Stimulated activated CD4-positive, alpha-beta T cell treated with anti-CD3 and anti-CD28 coated beads, Interleukin-15, amount 100 ng/mL, for 48 hours (primary cell): ENCODE data around the gene THBS1.

Experiments
- DNase-seq, 2 donors: peaks; one replicate each; pipeline ENCODE4 v3.0.0-alpha.2; 2020; ENCODE audit warnings: low read depth in 2 of 2

The THBS1 gene

DNA sequence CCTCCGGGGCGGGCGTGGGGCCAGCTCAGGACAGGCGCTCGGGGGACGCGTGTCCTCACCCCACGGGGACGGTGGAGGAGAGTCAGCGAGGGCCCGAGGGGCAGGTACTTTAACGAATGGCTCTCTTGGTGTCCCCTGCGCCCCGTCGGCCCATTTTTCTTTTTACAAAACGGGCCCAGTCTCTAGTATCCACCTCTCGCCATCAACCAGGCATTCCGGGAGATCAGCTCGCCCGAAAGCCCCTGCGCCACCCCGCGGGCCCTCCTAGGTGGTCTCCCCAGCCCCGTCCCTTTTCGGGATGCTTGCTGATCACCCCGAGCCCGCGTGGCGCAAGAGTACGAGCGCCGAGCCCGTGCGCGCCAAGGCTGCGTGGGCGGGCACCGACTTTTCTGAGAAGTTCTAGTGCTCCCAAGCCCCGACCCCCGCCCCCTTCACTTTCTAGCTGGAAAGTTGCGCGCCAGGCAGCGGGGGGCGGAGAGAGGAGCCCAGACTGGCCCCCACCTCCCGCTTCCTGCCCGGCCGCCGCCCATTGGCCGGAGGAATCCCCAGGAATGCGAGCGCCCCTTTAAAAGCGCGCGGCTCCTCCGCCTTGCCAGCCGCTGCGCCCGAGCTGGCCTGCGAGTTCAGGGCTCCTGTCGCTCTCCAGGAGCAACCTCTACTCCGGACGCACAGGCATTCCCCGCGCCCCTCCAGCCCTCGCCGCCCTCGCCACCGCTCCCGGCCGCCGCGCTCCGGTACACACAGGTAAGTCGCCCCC is at the start of gene THBS1:
Gene THBS1 (plus strand): TSS at position 595 of the 757 bp plus-strand sequence. CDS start 779 bp downstream, outside the sequence.
- DNase-seq, result peak in 1 of 2 donors; percentile 26

DNA sequence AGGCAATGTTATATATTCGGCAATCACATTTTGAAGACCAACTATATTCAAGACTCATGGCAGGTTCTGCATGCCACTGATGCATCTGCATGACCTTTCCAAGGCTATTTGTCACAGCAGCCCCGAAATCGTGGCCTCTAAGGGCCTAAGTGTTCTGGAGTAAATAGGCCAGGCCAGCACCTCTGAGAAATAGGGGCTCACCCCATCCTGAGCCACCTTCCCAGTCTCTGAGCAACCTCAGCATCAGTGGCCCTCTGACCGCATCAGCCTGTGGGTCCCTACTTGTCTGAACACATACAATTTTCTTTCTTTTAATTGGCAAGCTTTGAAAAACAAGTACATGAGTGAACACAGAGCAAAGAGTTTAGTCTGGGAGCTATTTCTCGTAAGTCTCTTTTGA is 45.9 kb upstream of the THBS1 start:
- DNase-seq, result no peak

DNA sequence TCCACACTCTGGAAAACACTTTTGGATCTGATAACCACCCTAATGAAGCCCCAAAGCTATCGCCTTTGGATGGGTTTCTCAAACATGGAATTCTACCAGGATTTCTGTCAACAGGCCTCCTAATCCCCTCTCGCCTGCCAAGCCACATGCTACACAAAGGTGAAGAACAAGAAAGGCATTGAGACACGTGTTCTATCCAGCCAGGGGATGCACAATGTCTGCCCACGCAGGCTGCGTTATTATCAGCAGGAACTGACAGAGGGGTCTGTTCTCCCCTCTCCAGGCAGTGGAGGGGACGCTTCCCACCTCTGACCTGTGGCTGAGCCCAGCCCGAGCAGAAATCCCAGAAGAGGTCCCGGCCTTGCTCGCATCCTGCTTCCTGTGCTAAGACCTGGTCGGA is 45.4 kb upstream of the THBS1 start:
- DNase-seq, result no peak

DNA sequence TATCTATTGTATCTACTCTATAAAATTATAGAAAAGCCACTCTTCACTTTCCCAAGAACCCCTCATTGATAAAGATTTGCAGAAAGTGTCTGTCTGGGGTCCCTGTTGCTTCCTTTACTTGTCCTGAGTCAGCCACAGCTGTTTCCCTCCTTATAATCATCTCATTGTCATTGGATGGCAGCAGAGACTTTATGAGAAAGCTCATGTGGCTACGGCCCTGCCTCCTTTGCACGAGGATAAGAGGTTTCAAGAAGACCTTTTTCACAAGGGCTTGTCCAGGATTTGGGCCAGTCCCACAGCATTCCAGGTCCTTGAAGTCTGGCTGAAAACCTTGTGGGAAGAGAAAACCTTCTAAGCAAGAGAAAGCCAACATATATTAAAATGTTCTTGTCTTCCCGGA is 41.9 kb upstream of the THBS1 start:
- DNase-seq, result no peak

DNA sequence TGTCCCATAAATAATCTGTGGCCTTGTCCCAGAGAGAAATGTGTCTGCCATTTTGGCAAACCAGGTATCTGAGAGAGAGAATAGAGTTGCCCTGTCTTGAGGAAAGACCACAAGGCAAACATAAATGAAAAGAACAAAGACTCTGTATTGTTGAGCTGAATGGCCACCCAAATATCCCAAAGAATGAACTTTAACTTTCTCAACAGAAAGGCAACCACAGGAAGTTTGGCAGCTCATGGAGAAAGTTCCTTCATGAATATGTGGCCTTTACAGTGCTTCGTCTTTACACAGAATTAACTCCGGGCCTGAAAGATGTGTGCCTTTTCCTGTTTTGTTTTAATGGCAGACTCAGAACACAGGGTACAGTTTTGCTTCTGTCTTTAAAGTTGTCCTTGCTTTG is 41.4 kb upstream of the THBS1 start:
- no peak for DNase-seq

DNA sequence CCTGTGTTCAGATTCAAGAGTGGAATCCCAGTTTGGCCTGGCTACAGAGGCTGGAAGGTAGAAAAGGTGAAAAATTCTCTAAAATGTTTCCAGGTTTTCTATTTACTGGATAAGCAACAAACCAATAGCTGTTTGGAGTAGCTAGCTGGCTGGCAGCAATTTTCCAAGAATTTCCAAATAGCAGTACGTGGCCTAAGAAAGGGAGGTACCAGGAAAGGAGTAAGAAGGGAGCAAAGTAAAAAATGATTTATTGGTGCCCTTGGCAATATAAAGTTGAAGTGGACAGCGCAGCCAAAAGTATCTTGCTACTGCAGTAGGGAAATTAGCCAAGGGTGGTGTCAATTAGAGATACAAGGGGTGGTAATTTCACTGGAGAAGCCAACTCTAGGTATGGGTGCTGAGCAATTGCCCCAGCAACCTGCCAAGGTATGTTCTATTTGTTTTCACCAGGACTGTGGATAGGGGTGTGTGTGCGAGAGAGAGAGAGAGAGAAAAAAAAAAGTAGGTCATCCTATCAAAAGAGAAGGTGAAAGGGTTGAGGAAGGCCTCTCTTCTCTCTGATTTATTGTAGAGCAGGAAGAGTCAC is 40.8 kb upstream of the THBS1 start:
- no peak for DNase-seq

- no peak for DNase-seq
Observed at GRCh38 chr15:39542385-39543065, 38.4 kb upstream of the THBS1 start.

- DNase-seq, result no peak
Observed at GRCh38 chr15:39543651-39544050, 37.2 kb upstream of the THBS1 start.

DNA sequence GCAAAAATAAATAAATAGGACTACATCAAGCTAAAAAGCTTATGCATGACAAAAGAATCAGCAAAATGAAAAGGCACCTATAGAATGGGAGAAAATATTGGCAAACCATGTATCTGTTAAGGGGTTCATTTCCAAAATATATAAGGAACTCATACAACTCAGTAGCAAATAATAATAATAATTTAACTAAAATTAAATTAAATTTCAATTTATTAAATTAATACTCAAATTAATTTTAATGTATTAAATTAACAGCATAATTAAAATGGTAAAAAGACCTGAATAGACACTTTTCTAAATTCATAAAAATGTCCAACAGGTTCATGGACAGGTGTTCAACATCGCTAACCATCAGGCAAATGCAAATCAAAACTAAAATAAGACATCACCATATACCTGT is 34.0 kb upstream of the THBS1 start:
- DNase-seq, result no peak

DNA sequence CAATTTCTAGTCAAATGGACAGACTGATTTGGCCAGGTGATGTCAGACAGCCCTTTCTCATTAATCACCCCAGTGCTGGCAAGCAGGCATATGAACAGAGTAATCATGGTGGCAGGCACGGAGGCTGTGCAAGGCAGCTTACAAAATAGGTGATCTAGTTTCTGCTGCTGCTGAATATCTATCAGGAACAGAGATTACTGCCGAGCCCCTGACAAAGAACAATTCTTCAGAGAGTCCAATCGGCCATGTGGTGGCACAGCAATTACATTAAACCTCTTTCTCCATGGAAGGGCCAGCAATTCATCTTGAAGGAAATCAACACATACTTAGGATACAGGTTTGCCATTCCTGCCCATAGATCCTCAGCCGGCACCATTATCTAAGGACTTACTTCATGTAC is 32.3 kb upstream of the THBS1 start:
- DNase-seq, result no peak

GRCh38 chr15:39549912-39550311 is 31.0 kb upstream of the THBS1 start:
- DNase-seq, result no peak

DNA sequence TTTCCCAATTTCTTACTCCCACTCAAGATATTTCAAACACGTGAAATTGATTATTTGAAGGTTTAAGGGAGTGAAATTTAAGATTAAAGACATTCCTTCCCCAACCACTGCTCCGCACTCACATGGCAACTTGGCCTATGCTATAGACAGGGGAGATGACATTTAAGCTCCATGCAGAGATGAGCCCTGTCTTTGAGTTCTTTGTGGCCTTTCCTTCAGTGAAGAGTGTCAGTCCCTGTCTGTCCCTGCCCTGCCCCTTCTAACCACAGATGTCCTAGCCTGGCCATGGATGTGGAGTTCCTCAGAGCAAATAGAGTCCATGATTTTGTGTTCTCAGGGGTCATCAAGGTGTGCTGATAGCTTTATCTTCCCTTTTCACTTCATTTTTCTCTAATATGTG is 29.4 kb upstream of the THBS1 start:
- DNase-seq, result no peak

DNA sequence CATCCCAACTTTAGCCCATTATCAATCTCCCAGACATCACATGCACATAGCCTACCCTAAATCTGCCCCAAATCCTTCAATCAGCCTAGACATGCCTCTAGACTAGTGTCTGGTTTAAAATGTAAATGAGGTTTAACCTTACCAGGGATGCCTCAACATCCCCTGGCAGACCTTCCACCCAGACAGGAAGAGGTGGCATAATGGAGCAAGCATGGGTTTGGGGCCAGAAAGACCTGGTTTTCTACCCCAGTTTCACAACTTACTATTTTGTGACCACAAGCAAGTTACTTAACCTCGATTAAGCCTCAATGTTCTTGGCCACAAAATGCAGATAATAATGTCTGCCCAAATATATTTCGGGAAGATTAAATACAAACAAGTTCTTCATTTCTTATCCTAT is 28.3 kb upstream of the THBS1 start:
- DNase-seq, result no peak

DNA sequence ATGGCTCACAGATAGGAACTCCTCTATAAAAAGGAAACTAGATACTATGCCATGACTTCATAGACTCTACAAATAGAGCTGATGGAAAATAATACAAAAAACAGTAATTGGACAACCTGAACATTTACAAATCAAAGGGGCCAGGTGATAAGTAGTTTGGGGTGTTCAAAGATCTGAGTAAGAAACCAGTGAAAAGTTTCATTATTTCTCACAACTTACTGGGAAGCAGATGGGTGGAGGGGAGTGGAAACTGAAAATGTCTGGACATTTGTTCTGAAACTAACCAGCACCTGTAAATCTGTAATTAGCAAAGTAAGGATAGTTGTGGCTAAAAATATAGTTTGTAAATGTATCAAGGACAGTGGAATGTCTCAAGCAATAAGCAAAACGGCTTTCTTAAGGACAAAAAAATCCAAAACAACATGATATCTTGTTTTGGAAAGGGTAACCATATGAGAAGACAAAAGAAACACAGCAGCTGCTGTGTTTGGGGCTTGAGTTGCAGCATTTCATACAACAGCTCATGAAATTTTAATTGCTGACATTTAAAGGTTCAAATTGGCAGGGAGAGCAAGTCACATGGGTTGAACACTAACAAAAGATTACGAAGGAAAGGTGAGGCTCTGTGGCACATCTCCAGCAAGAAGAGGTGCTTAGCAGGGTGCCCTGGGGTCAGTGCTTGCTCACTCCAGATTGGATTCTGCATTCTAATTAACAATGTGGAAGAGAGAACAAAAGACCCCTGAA is 26.8 kb upstream of the THBS1 start:
- no peak for DNase-seq

- no peak for DNase-seq
Observed at GRCh38 chr15:39554746-39555387, 26.0 kb upstream of the THBS1 start.

DNA sequence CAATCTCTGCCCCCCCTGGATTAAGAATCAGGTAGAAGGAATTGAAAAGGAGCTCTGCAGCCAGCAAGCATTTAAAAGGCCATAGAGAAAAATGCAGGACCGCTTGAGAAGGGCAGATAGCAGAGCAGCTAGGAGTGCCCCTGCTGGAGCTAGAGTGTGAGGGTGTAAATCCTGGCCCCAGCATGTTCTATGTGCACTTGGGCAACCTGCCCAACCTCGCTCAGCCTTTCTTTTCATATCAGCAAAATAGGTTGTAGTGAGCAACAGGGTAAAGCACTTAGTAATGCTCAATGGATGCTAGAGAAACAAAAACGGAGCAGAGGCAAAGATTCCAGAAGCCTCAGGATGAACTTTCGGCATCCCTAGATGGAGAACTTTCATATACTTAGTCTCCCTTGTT is 25.0 kb upstream of the THBS1 start:
- DNase-seq, result no peak

GRCh38 chr15:39556461-39556860 is 24.4 kb upstream of the THBS1 start:
- no peak for DNase-seq

- DNase-seq, result no peak
Observed at GRCh38 chr15:39558421-39558820, 22.5 kb upstream of the THBS1 start.

DNA sequence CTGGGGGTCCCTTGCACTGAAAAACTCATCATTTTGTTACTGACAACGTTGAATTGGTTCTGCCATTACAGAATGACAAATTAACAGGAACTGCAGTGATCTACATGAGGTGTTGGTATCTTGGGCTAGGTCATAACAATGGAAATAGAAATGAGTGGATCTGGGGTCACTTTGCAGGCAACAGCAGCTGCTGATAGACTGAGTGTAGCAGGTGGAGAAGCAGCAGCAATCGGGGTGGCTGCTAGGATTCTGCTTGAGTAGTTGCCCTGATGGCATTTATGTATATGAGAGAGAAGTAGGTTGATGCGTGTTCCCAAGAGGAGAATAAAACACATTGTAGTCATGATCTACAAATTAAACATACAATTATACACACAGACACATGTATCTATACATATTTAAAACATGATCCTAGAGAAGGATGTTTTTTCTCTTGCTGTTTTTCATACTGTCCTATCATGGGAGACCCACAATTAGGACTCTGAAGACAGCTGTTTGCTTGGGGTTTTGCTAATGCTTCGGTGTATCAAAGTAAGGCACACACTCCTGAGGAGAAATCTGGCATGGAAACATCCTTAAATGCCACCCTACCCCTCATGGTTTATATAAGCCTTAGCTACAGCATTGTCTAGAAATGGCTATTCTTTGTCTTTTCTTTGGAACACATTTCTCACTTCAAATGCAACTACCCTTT is 15.8 kb upstream of the THBS1 start:
- no peak for DNase-seq

DNA sequence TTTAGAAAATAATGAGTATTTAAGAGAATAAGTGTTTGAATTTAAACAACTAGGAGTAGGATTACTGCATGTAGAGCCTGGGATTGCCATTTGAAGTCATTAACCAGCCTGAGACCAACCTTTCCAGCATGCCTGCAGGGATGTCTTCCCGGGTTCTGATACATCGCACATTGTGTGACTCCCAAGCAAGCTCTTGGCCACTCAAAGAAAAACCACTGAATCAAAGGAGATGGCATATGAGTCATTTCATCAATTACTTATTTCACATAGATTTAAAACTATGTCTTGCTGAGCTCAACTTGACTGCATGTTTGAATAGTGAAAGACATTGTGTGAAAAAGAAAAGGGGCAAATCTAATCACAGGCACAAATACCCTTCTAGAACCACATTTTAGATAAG is 15.0 kb upstream of the THBS1 start:
- DNase-seq, result no peak

DNA sequence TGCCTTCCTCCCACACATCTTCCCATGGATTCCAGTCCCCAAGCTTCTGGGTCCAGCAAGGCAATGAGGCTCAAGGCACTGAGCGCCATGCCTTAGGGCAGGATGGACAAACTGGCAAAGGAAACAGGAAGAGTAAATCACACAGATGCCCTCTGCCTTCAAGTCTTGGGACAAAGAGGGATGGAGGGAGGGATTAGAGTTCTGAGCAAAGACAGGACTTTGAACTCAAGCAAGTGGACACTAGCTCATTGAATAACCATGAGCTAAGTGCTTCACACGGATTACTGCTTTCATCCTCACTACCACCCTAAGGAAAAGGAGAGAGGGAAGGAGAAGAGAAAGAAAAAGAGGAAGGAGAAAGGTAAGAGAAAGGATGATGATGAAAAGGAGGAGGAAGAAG is 7.6 kb upstream of the THBS1 start:
- DNase-seq, result no peak
